AG04450 (cell line): ENCODE data around the gene GIPC2. TPM values are rescaled to one million over a fixed set of nuclear protein-coding genes. Genes with fewer than 3 reads are reported as not detected.

Experiments
- CTCF ChIA-PET: fragments of 300-600, 350-600 bp; formaldehyde crosslinking; extraction: SDS; loops from one replicate; lab custom pipeline; 2022; ENCODE audit warnings: antibody characterized with exemption, inconsistent platforms; lab: Charles Lee
- POLR2A ChIA-PET: fragments of 350-600 bp; formaldehyde crosslinking; extraction: SDS; loops from one replicate; lab custom pipeline; 2021; ENCODE audit warnings: antibody characterized with exemption, inconsistent platforms; lab: Yijun Ruan, JAX
- DNase-seq: peaks from one replicate; pipeline ENCODE4 v3.0.0-alpha.2; 2011; ENCODE audit warnings: low read depth, low spot score
- H3K27ac ChIP-seq: one replicate; pipeline ENCODE4 v1.5.1; 2012; ENCODE audit warnings: low read depth, low read length, control low read depth
- H3K27me3 ChIP-seq: one replicate; pipeline ENCODE4 v1.6.0; 2012; ENCODE audit warnings: low read length; ENCODE audit not compliant: control insufficient read depth, insufficient read depth
- H3K4me3 ChIP-seq: 2 replicates; pipeline ENCODE4 v1.5.1; 2011; ENCODE audit warnings: mild to moderate bottlenecking, low read depth, low read length, control low read depth
- H3K9me3 ChIP-seq: 2 replicates; pipeline ENCODE4 v1.5.1; 2012; ENCODE audit warnings: low read length; ENCODE audit not compliant: control insufficient read depth, insufficient read depth
- CTCF ChIP-seq: IDR thresholded peaks from 2 replicates; pipeline ENCODE4 v1.5.1; 2011; ENCODE audit warnings: low read depth, low read length, control low read depth, inconsistent platforms
- polyA plus RNA-seq: library from polyadenylated mRNA; depleted of rRNA; stranded (reverse); fragments of >200 nt; gene quantifications from 2 replicates; pipeline ENCODE4 v1.2.3, GENCODE V29; 2011

GIPC2 gene
- polyA plus RNA-seq, 1 experiment: 0.09 TPM

GRCh38 chr1:78054559-78054958 lies 8.8 kb downstream of the GIPC2 start:
- ChIA-PET CTCF (no interaction called here), POLR2A (interaction anchor here (1.4 kb wide), 1 partner anchor 17 kb away, joined by 4 read pairs; no protein-coding TSS in a partner anchor)
- no peak overlapping the region for H3K4me3 ChIP-seq
- H3K27me3 ChIP-seq: no peaks in the 10 kb centered on the region
- DNase-seq: no peak
- no peaks in the 10 kb centered on the region for H3K9me3 ChIP-seq
- H3K27ac ChIP-seq: no peak overlapping the region
- TF ChIP-seq CTCF: no peak

GRCh38 chr1:78054972-78055371 lies 9.2 kb downstream of the GIPC2 start:
- no peak for DNase-seq
- ChIA-PET POLR2A (interaction anchor here (1.4 kb wide), 1 partner anchor 17 kb away, joined by 4 read pairs; no protein-coding TSS in a partner anchor), CTCF (no interaction called here)
- Histone ChIP-seq H3K27me3 (no peaks in the 10 kb centered on the region), H3K9me3 (no peaks in the 10 kb centered on the region), H3K27ac (no peak overlapping the region), H3K4me3 (no peak overlapping the region)
- TF ChIP-seq CTCF: no peak

- POLR2A ChIA-PET: interaction anchor here (1.4 kb wide), 1 partner anchor 16 kb away, joined by 4 read pairs; no protein-coding TSS in a partner anchor
- no peak for DNase-seq
- CTCF ChIA-PET: no interaction called here
- TF ChIP-seq CTCF: no peak
- Histone ChIP-seq H3K27ac (no peak overlapping the region), H3K4me3 (no peak overlapping the region), H3K9me3 (no peaks in the 10 kb centered on the region), H3K27me3 (no peaks in the 10 kb centered on the region)
Measured at GRCh38 chr1:78055565-78056132, 9.9 kb downstream of the GIPC2 start.

GRCh38 chr1:78058670-78059069 lies 12.9 kb downstream of the GIPC2 start:
- no peaks in the 10 kb centered on the region for H3K9me3 ChIP-seq
- POLR2A ChIA-PET: no interaction called here
- no peak overlapping the region for H3K27ac ChIP-seq
- DNase-seq: no peak
- H3K27me3 ChIP-seq: no peaks in the 10 kb centered on the region
- CTCF ChIA-PET: interaction anchor here (0.6 kb wide), 1 partner anchor 20 kb away, joined by 4 read pairs; no protein-coding TSS in a partner anchor
- H3K4me3 ChIP-seq: no peak overlapping the region
- TF ChIP-seq CTCF: no peak

GRCh38 chr1:78060857-78061563 lies 15.2 kb downstream of the GIPC2 start:
- no peak for DNase-seq
- H3K27ac ChIP-seq: no peak overlapping the region
- no peak overlapping the region for H3K4me3 ChIP-seq
- TF ChIP-seq CTCF: no peak
- ChIA-PET CTCF (interaction anchor here (2.0 kb wide), 1 partner anchor 54 kb away, joined by 7 read pairs; no protein-coding TSS in a partner anchor), POLR2A (no interaction called here)
- no peaks in the 10 kb centered on the region for H3K9me3 ChIP-seq
- H3K27me3 ChIP-seq: no peaks in the 10 kb centered on the region
